GM18520 (cell line): ENCODE measurements around the gene LETM1.
A peak's percentile ranks its signal among the peaks of the same experiment; 100 is the strongest.

Experiments
- ATAC-seq: cut with Tn5 transposase; IDR thresholded peaks from one replicate; pipeline ENCODE4 v1.9.1; 2021; ENCODE audit not compliant: unreplicated experiment

Gene LETM1

DNA sequence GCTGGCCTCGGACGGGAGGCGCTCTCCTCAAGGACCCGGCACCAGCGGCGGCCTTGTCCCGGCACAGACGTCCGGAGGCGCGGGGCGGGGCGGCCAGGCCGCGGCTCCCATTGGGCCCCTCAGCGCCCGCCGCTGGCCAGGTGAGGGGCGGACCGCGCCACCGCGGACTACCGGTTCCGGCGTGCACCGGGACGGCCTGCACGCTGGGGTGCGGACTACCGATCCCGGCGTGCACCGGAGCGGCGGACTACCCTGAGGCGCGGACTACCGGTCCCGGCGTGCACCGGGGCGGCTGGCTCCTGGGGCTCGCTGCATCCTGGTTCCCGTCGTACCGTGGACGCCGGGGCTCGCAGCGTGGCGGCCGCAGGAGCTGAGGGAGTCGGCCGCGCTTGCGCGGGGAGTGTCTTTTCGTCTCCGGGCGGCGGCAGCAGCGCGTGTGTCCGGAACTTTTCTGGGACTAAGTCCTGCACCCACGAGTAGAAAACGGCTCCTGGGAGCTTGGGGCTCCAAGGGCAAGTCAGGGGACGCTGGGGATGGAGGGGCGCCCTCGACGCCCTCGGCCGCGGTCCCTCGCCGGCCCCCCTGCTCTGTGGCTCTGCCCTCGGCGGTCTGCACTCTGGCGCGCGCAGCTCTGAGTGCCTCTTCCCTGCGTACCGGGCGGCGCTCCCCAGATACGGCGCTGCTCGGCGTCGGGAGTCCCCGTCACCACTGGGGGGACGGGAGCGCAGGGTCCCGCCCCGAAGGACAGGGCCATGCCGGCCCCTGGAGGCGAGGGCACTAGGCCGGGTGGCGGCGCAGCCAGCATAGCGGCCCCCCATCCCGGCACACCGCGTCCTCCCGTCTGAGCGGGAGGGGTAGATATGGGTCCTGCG lies at the start of gene LETM1:
LETM1 (minus strand) TSS at position 86 of the 872 bp plus-strand sequence. CDS start 206 bp downstream, outside the sequence.
- ATAC-seq = peak; percentile 95

DNA sequence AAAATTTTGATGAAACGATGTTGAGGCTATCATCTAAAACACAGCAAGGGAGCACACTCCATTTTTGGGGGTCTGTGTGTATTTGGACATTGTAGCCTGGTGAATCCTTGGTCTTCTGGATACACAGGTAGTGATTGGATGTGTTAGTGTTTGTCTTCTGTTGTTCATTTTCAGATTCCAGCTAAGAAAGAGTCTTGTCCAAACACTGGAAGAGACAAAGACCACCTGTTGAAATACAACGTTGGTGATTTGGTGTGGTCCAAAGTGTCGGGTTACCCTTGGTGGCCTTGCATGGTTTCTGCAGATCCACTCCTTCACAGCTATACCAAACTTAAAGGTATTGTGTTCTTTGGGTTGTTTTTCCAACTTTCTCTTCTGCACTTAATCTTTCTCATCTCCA lies 48.1 kb upstream of the LETM1 start:
- no peak for ATAC-seq

DNA sequence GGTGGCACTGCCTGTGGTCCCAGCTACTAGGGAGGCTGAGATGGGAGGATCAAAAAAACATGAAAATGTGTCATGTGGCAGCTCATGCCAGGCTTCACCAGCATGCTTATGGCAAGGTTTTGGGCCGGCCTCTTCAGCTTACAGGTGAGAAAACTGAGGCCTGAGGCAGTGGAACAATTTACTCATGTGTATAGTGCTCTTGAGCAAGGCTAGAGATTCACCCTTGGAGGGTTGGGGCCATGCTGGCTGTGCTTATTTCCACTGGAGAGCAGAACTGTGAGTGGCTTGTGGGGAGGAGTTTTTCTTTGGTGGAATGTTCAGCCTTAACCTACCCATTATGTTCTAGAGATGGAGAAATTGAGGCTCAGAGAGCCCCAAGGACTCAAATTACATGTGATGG lies 47.1 kb upstream of the LETM1 start:
- ATAC-seq = no peak

DNA sequence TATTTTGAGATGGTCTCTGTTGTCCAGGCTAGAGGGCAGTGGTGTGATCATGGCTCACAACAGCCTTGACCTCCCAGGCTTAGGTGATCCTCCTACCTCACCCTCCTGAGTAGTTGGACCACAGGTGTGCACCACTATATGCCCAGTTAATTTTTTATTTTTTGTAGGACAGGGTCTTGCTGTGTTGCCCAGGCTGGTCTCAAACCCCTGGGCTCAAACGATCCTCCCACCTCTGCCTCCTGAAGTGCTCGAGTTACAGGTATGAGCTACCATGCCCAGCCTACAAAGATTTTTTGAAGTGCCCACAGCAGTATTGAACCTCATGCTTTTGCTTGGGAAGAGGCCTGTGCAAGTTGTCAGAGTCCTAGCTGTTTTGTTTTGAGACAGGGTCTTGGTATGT lies 46.3 kb upstream of the LETM1 start:
- ATAC-seq = no peak

DNA sequence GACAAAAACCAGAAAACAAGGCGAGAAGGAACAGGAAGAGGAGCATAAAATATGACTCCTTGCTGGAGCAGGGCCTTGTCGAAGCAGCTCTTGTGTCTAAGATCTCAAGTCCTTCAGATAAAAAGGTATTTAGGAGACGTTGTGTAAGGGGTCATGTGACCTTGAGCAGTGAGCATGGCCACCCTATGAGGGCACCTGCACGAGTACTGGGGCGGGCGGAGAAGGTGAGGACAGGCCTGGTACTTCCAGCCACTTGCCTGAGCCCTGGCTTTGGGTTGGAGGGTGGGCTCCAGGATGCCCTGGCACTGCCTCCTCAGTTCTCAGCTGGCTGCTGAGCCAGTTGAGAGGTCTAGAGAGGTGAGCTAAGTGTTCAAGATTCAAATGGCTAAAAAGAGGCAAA lies 45.2 kb upstream of the LETM1 start:
- ATAC-seq = no peak

DNA sequence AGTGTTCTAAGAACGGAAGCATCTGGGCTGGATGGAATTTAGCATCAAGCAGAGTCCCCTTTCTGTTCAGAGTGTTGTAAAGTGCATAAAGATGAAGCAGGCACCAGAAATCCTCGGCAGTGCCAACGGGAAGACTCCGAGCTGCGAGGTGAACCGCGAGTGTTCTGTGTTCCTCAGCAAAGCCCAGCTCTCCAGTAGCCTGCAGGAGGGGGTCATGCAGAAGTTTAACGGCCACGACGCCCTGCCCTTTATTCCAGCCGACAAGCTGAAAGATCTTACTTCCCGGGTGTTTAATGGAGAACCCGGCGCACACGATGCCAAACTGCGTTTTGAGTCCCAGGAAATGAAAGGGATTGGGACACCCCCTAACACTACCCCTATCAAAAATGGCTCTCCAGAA lies 44.7 kb upstream of the LETM1 start:
- no peak for ATAC-seq

DNA sequence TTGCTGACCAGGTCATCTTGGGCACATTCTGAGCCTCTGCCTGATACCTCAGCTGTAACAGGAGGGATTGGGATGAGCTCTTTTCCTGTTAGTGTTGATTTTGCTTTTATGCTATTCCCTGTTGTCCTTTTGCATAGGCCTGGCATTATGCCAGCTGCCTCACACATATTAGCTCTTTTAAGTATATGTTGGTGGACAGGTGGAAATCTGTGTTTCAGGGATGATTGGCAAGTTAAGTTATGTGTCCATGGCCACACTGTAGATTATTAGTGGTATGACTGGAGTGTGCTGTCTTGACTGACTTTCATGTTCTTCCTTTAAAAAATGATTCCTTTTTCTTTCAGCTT lies 44.1 kb upstream of the LETM1 start:
- ATAC-seq = no peak

DNA sequence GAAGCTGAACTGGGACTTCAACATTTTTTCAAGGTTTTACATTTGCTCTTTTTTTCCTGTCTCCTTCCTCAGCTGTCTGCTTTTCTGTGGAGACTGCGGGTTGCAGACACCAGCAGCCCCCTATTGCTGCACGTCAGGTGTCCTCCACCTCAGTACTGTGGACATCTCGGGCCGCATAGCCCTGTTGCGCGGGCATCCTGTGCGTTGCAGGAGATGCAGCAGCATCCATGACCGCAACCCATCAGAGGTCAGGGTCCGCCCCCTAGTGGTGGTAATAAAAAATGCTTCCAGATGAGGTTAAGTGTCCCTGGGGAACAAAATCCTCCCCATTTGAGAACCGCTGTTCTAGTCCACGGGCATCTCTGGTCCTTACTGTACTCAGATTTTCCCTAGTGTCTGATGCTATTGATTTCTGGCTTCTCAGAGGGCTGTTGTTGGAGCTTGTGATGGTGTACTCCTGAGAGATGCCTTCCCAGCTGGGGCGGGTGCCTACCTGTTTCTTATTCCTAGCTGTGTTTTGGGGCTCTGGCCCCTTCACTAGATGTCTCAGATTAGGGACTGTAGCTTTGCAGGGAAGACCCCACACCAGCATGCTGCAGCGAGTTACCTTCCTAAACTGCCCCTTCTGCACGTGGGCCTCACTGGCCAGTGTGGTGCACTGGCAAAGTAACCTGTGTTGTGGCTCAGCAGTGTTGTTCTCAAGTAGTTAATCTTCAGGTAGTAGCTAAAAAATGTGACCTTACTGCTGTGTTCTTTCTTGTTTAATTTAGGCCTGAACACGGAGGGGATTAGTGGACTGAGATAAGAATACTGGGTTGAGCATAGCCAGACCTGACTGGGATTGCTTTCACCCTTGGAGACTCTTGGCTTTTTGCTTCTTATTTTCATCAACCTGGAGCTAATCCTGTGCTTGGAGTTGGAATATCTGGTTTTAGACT lies 43.5 kb upstream of the LETM1 start:
- no peak for ATAC-seq

DNA sequence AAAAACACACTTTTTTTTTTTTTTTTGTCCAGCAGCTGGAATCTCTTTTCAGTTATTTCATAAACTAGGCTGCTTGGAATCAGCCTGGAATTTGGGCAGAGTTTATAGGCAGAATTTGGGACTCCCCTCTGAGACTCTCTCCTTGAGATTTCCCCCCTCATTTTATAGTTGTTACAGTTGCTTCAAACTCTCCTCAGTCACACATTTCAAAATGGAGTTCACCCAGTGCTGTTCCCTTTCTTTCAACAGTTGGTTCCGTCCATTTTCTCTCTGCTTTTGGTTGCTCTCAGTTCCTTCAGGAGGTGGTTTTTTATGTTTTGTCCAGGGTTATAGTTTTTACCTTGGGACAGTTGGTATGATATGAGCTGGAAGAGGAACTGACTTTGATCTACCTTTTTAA lies 42.7 kb upstream of the LETM1 start:
- no peak for ATAC-seq

DNA sequence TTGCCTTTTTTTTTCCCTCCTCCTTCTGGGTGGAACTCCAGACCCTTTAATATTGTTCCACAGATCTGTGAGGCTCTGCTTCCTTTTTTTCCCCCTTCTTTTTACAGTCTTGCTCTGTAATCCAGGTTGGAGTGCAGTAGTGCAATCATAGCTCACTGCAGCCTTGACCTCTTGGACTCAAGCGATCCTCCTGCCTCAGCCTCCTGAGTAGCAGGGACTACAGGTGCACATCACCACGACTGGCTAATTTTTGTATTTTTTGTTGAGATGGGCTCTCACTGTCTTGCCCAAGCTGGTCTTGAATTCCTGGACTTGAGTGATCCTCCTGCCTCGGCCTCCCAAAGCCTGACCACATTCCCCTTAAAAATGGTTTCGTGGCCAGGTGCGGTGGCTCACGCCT lies 42.1 kb upstream of the LETM1 start:
- ATAC-seq = no peak

DNA sequence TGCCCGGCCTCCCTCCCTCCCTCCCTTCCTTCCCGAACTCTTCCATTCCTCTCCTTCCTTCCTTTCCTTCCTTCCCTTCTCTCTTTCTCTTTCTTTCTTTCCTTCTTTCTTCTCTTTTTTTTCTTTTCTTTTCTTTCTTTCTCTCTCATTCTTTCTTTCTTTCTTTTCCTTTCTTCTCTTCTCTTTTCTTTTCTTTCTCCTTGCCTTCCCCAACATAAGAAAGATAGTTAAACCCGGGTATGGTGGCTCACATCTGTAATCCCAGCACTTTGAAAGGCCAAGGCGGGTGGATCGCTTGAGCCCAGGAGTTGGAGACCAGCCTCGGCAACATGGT lies 40.7 kb upstream of the LETM1 start:
- no peak for ATAC-seq

DNA sequence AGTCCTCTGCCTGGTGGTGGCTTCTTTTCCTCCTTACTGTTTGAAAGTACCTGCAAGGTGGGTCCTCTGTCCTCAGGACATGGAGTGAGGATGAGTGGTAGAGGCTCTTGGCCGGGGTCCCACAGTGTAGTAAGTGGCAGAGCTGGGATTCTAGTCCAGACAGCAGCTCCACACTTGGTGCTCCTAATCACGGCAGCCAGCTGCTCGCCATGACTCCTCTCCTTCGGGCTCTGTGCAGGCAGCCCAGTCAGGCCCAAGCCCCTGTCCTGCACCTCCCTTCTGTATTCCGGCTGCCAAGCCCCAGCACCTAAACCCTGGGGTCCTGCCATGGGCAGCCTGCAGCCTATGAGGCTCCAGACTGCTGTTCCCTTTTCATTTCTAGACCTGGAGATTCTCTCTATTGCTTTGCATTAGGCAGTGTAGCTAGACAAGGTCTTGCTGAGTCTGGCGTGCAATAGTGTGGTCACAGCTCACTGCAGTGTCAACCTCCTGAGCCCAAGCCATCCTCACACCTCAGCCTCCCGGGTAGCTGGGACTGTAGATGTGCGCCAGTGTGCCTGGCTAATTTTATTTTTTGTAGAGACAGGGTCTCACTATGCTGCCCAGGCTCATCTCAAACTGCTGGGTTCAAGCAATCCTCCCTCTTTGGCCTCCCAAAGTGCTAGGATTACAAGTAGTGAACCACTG lies 40.2 kb upstream of the LETM1 start:
- no peak for ATAC-seq

DNA sequence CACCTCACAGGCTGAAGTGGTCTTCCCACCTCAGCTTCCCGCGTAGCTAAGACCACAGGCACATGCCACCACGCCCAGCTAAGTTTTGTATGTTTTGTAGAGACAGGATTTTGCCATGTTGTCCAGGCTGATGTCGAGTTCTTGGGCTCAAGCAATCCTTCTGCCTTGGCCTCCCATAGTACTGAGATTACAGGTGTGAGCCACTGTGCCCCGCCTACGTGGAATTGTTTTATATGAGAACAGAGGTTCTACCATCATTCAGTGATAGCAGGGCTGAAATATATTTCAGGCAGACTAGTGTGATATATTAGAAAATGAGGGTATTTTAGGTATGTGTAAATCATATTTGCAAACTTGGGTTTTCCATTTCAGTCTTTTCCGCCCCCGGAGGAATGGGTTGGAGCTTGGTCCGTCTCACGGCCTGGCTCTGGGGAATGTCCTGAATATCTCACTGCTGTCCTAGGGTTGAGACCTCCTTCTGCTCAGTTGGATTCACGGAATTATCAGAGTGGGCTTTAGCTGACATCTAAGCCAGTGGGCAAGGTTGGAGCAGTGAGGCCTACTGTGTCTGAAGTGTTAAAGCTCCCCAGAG lies 35.1 kb upstream of the LETM1 start:
- no peak for ATAC-seq

DNA sequence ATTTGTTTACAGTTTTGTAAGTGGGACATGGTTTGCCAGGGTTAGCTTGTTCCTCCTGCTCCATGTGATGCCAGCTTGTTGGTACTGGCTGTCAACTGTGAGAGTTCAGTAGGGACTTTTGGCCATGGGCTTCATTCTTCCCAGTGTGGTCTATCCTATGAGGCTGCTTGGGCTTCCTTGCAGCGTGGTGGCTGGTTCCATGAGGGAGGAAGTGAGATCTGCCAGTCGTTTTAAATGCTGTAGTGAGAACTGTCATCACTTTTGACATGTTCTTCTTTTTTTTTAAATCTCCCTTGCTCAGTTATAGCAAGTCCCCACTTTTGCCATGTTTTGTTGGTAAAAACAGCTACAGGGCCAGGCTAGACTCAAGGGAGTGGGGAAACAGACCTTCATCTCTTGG lies 31.1 kb upstream of the LETM1 start:
- no peak for ATAC-seq

DNA sequence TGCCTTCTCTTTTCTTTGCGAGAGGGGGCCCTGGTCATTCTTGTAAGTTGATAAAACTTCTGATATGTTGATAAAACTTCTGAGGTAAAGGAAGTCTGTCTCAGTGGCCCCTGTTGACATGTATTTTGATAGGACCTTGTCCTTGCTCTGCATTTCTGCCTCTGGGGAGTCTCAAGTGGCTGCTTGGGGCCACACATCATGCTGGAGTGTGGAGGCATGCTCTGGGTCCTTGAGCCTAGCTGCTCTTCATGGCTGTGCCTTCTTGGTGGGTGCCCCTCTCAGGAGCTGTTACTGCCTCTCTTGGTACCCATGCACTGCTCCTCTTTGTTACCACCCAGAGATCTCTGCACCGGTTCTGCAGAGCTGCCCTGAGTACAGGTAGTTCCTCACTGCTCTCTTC lies 29.5 kb upstream of the LETM1 start:
- no peak for ATAC-seq

DNA sequence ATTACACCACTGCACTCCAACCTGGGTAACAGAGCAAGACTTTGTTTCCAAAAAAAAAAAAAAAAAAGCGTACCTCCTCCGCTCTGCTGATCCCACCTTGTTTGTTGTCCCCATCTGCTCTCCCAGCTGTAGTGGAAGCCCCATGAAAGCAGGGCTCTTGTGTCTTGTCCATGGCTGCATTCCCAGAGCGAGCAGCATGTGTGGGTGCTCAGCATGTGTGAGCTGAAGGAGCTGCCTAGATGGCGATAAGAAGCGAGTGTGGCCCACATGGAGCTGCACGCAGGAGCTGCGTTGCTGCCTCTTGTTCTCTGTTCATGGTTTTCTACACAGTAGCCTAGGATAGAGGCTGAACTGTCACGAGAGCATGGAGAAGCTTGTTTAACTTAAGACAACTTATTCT lies 27.6 kb upstream of the LETM1 start:
- ATAC-seq = no peak

DNA sequence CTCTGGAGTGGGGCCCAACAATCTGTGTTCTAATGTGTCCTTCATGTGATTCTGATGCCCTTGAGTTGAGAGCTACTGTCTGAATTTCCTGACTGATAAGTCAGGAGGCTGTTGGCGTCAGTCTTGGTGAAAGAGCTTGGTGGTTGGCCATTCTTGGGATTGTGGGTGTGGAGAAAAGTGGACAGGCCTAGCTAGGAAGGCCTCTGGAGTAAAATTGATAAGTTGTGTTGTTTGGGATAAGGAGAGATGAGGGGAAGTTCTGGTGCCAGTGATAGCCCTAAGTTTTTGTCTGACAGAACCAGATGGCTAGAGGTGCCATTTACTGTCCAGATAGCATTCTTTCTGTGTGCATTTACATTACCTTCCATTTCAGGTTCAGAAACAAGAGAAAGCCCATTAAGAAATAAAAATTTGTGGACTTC lies 26.9 kb upstream of the LETM1 start:
- ATAC-seq = no peak

DNA sequence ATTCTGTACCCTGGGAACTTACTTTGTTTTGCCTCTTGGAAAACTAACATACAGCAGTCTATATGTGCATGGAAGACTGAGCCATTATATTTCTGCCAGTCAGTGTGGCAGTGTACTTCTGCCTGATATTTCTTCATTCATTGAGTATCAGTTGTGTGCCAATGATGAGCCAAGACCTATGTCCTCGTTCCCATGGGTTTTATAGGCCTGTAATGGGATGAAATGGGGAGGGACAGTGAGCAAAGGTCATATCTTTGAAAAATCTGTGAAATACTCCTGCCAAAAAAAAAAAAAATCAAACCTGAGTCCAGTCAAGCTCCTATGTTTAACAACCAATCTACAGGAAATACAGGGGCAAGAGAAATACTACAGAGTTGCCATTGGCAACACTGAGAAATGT lies 24.4 kb upstream of the LETM1 start:
- ATAC-seq = no peak

DNA sequence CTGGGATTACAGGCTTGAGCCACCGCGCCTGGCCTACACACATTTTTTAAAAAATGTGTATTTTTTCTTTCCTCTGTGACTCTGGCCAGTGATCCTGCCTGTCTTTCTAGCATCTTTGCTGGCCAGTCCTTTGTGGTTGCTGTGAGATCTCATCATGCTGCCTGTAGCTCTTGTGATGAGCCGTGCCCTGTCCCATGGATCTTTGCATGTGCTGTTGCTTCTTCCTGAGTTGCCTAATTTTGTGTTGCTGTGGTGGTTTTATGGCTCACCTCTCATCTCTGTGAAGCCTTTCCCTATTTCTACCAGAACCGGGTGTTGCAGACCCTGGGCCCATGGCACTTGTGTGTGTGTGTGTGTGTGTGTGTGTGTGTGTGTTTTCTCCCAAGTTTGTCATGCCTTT lies 23.5 kb upstream of the LETM1 start:
- ATAC-seq = no peak

DNA sequence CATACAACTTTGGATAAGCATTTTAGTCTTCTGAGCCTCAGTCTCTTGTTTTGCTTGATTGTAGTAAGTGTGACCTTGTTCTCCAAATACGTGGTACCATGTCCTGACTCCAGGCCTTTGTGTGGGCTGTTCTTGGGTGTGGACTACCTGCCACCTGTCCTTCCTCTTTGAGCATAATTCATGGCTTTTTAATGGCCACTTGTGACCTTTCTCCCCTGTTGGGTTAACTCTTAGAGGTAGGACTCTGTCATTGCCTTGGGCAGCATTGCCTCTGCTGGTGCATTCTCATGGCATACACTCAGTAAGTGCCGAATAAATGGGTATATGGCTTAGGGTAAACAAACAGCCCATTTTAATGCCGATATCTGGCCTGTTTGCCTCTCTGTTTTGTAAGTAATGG lies 18.2 kb upstream of the LETM1 start:
- no peak for ATAC-seq

DNA sequence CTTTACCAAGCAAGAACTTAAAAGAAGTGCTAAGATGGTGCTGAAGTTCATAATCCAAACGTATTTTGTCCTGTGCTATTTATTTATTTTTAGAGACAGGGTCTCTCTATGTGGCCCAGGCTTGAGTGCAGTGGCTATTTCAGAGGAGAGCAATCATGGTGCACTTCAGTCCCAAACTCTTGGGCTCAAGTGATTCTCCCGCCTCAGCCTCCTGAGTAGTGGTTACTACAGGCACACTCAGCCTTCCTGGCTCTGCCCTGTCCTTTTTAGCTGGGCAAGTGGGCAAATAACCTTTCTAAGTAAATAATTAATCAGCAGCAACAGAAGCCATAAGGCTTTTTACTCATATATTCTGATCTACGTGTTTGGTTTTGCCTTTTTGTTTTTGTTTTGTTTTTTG lies 17.8 kb upstream of the LETM1 start:
- no peak for ATAC-seq
